Thyroid gland (tissue), 4 donors: ENCODE results near the gene CPNE9. TPM values are rescaled to one million over a fixed set of nuclear protein-coding genes. Genes with fewer than 3 reads are reported as not detected.

Experiments used
- DNase-seq, 2 donors: peaks; one replicate each; pipeline ENCODE4 v3.0.0-alpha.2; 2019
- H3K27ac ChIP-seq, 3 donors: fragments of 200-600 bp; sonication (generic); 1 replicate in 2 of 3; 2 replicates in 1 of 3; pipeline ENCODE4 v1.5.1; 2016 to 2019; ENCODE audit warnings: mild to moderate bottlenecking in 1 of 3, moderate library complexity in 1 of 3
- H3K27me3 ChIP-seq: fragments of 200-600 bp; sonication (generic); one replicate; pipeline ENCODE4 v1.5.1; 2019
- H3K36me3 ChIP-seq, 2 donors: fragments of 200-600 bp; sonication (generic); one replicate each; pipeline ENCODE4 v1.5.1; 2016 to 2019
- H3K4me1 ChIP-seq, 2 donors: fragments of 200-600 bp; sonication (generic); one replicate each; pipeline ENCODE4 v1.5.1; 2017 to 2019
- H3K4me3 ChIP-seq, 3 donors: fragments of 200-600 bp; sonication (generic); replicated peaks in 1 of 3; 1 replicate in 2 of 3; 2 replicates in 1 of 3; pipeline ENCODE4 v1.5.1; 2016; ENCODE audit warnings: mild to moderate bottlenecking in 1 of 3
- H3K9me3 ChIP-seq: fragments of 200-600 bp; sonication (generic); one replicate; pipeline ENCODE4 v1.5.1; 2017
- CTCF ChIP-seq, 6 experiments: fragments of 200-600 bp in 3 of 6; fragments of 450-650 bp in 3 of 6; sonication (generic) in 3 of 6; IDR thresholded peaks; one replicate each; pipeline ENCODE4 v1.5.1; 2016 to 2019; ENCODE audit warnings: antibody characterized with exemption in 6 of 6, mild to moderate bottlenecking in 2 of 6, inconsistent platforms in 1 of 6, moderate library complexity in 1 of 6
- POLR2A ChIP-seq, 2 donors: fragments of 450-650 bp; IDR thresholded peaks; one replicate each; pipeline ENCODE4 v1.6.1; 2017; ENCODE audit warnings: antibody characterized with exemption in 2 of 2, mild to moderate bottlenecking in 2 of 2, moderate library complexity in 1 of 2
- WGBS, 2 donors: methylation state at CpG; one replicate each; pipeline ENCODE4 v1.1.5; 2017; 5-methylcytosine and 5-hydroxymethylcytosine counted together
- intact Hi-C: fragments of 100-400 bp; cut with DNase I; formaldehyde crosslinking; loops from one replicate; pipeline ENCODE4 v1.15.1; 2023
- total RNA-seq, 4 donors: library from RNA; depleted of rRNA; stranded (reverse); fragments of >200 nt; gene quantifications; one replicate each; pipeline ENCODE4 v1.2.3, GENCODE V29; 2016

The CPNE9 gene
- total RNA-seq, 4 donors from 2014 or later, result not detected

- no peak for DNase-seq
- intact Hi-C loops, result no loop called here
- H3K4me3 ChIP-seq, result no peak overlapping the region
- TF ChIP-seq CTCF (IDR thresholded peaks at IDR 0.05) (no peak), POLR2A (IDR thresholded peaks at IDR 0.05) (no peak)
- H3K27ac ChIP-seq, result no peak overlapping the region
- WGBS, 2 donors, result 94 to 96% methylated on average over 7 of the region's 7 CpGs
- no peaks in the 10 kb centered on the region for H3K27me3 ChIP-seq
- peaks cover 88 to 96% of the 10 kb centered on the region in 2 donors for H3K36me3 ChIP-seq
- no peaks in the 10 kb centered on the region for H3K4me1 ChIP-seq
- no peaks in the 10 kb centered on the region for H3K9me3 ChIP-seq
These were observed 22.5 kb upstream of the CPNE9 start for GRCh38 chr3:9681011-9681722.

- Histone ChIP-seq H3K4me3 (no peak overlapping the region), H3K4me1 (no peaks in the 10 kb centered on the region), H3K27me3 (no peaks in the 10 kb centered on the region), H3K27ac (no peak overlapping the region), H3K36me3 (peaks cover 92 to 97% of the 10 kb centered on the region in 2 donors), H3K9me3 (no peaks in the 10 kb centered on the region)
- DNase-seq, result no peak
- WGBS, 2 donors, result 90 to 91% methylated on average over 6 of the region's 6 CpGs
- TF ChIP-seq POLR2A (IDR thresholded peaks at IDR 0.05) (no peak), CTCF (IDR thresholded peaks at IDR 0.05) (no peak)
- intact Hi-C loops, result no loop called here
These were observed 21.9 kb upstream of the CPNE9 start for GRCh38 chr3:9681723-9682081.

GRCh38 chr3:9682096-9682495, 21.5 kb upstream of the CPNE9 start:
- Histone ChIP-seq H3K36me3 (peaks cover 93 to 96% of the 10 kb centered on the region in 2 donors), H3K9me3 (no peaks in the 10 kb centered on the region), H3K27ac (no peak overlapping the region), H3K4me3 (no peak overlapping the region), H3K4me1 (no peaks in the 10 kb centered on the region), H3K27me3 (no peaks in the 10 kb centered on the region)
- intact Hi-C loops, result no loop called here
- TF ChIP-seq POLR2A (IDR thresholded peaks at IDR 0.05) (no peak), CTCF (IDR thresholded peaks at IDR 0.05) (no peak)
- no peak for DNase-seq
- WGBS, 2 donors, result 97% methylated on average over 6 of the region's 6 CpGs

- no peak overlapping the region for H3K27ac ChIP-seq
- no peak for DNase-seq
- WGBS, 2 donors, result 92% methylated on average over 3 of the region's 3 CpGs
- H3K9me3 ChIP-seq, result no peaks in the 10 kb centered on the region
- no peaks in the 10 kb centered on the region for H3K4me1 ChIP-seq
- TF ChIP-seq POLR2A (IDR thresholded peaks at IDR 0.05) (no peak), CTCF (IDR thresholded peaks at IDR 0.05) (no peak)
- H3K27me3 ChIP-seq, result no peaks in the 10 kb centered on the region
- intact Hi-C loops, result no loop called here
- peaks cover 93 to 95% of the 10 kb centered on the region in 2 donors for H3K36me3 ChIP-seq
- no peak overlapping the region for H3K4me3 ChIP-seq
These were observed 20.2 kb upstream of the CPNE9 start for GRCh38 chr3:9683426-9683825.

- DNase-seq, result no peak
- no peak for TF ChIP-seq CTCF (IDR thresholded peaks at IDR 0.05)
- TF ChIP-seq POLR2A (IDR thresholded peaks at IDR 0.05), result no peak
- Histone ChIP-seq H3K27me3 (no peaks in the 10 kb centered on the region), H3K9me3 (no peaks in the 10 kb centered on the region), H3K4me3 (no peak overlapping the region), H3K27ac (no peak overlapping the region), H3K4me1 (no peaks in the 10 kb centered on the region), H3K36me3 (peaks cover 92 to 95% of the 10 kb centered on the region in 2 donors)
- 95 to 97% methylated on average over 16 to 18 of the region's 18 CpGs for WGBS, 2 donors
- intact Hi-C loops, result no loop called here
These were observed 18.2 kb upstream of the CPNE9 start for GRCh38 chr3:9685216-9686049.
